Neuronal stem cell (in vitro differentiated cells): ENCODE measurements around the gene MAST4.

Experiments
- DNase-seq: peaks from one replicate; pipeline ENCODE4 v3.0.0-alpha.2; 2013; ENCODE audit warnings: low spot score
- H2AFZ ChIP-seq: one replicate; pipeline ENCODE4 v1.6.1; 2013; ENCODE audit warnings: mild to moderate bottlenecking, low read length, inconsistent platforms
- H2AK5ac ChIP-seq: 2 replicates; pipeline ENCODE4 v1.6.1; 2013; ENCODE audit warnings: low read depth, mild to moderate bottlenecking, inconsistent platforms, low read length, moderate library complexity, mixed read lengths
- H2BK120ac ChIP-seq: 2 replicates; pipeline ENCODE4 v1.6.1; 2013; ENCODE audit warnings: low read depth, mild to moderate bottlenecking, inconsistent platforms, low read length, moderate library complexity, mixed read lengths
- H2BK12ac ChIP-seq: one replicate; pipeline ENCODE4 v1.6.1; 2013; ENCODE audit warnings: low read length, inconsistent platforms
- H2BK15ac ChIP-seq: 2 replicates; pipeline ENCODE4 v1.6.1; 2013; ENCODE audit warnings: mild to moderate bottlenecking, low read length, inconsistent platforms, mixed read lengths
- H2BK5ac ChIP-seq: one replicate; pipeline ENCODE4 v1.6.1; 2013; ENCODE audit warnings: inconsistent platforms, mild to moderate bottlenecking, low read length, moderate library complexity
- H3K14ac ChIP-seq: one replicate; pipeline ENCODE4 v1.6.1; 2013; ENCODE audit warnings: low read length, inconsistent platforms
- H3K18ac ChIP-seq: 2 replicates; pipeline ENCODE4 v1.6.1; 2013; ENCODE audit warnings: low read length, inconsistent platforms
- H3K23ac ChIP-seq: 2 replicates; pipeline ENCODE4 v1.6.1; 2013; ENCODE audit warnings: low read depth, mild to moderate bottlenecking, mixed read lengths, low read length, inconsistent platforms; ENCODE audit not compliant: poor library complexity
- H3K27ac ChIP-seq: replicated peaks from 3 replicates; pipeline ENCODE4 v1.5.1; 2013; ENCODE audit warnings: low read length, inconsistent platforms
- H3K27me3 ChIP-seq, 3 experiments: 2 replicates each; pipeline ENCODE4 v1.6.1; 2013; ENCODE audit warnings: low read length in 3 of 3, mild to moderate bottlenecking in 2 of 3, inconsistent platforms in 1 of 3, low read depth in 1 of 3, mixed read lengths in 1 of 3, moderate library complexity in 1 of 3; ENCODE audit not compliant: control insufficient read depth in 3 of 3, insufficient read depth in 3 of 3
- H3K36me3 ChIP-seq, 2 donors: replicated peaks in 1 of 2; 2 replicates each; pipeline ENCODE4 v1.6.1; 2013; ENCODE audit warnings: low read length in 2 of 2; ENCODE audit not compliant: control insufficient read depth in 2 of 2, insufficient read depth in 2 of 2
- H3K4ac ChIP-seq: 2 replicates; pipeline ENCODE4 v1.6.1; 2013; ENCODE audit warnings: inconsistent platforms, mild to moderate bottlenecking, low read length, moderate library complexity
- H3K4me1 ChIP-seq, 2 donors: 1 replicate in 1 of 2; 2 replicates in 1 of 2; pipeline ENCODE4 v1.6.1; 2013; ENCODE audit warnings: low read length in 2 of 2, low read depth in 1 of 2; ENCODE audit not compliant: control insufficient read depth in 2 of 2, insufficient read depth in 1 of 2
- H3K4me2 ChIP-seq: one replicate; pipeline ENCODE4 v1.6.1; 2013; ENCODE audit warnings: mild to moderate bottlenecking, low read length, inconsistent platforms; ENCODE audit not compliant: insufficient read depth, poor library complexity, severe bottlenecking
- H3K4me3 ChIP-seq, 2 donors: 2 replicates each; pipeline ENCODE4 v1.5.1; 2013; ENCODE audit warnings: low read length in 2 of 2, mild to moderate bottlenecking in 2 of 2, inconsistent platforms in 1 of 2, moderate library complexity in 1 of 2
- H3K79me1 ChIP-seq: one replicate; pipeline ENCODE4 v1.6.1; 2013; ENCODE audit warnings: low read depth, mild to moderate bottlenecking, inconsistent platforms, low read length, moderate library complexity
- H3K9ac ChIP-seq: one replicate; pipeline ENCODE4 v1.6.1; 2013; ENCODE audit warnings: mild to moderate bottlenecking, low read depth, low read length, inconsistent platforms; ENCODE audit not compliant: poor library complexity
- H3K9me3 ChIP-seq, 2 donors: replicated peaks in 1 of 2; 2 replicates each; pipeline versions ENCODE3 to v1.6.1; 2013; ENCODE audit warnings: low read length in 2 of 2, mild to moderate bottlenecking in 2 of 2, inconsistent platforms in 1 of 2, low read depth in 1 of 2, mixed read lengths in 1 of 2, moderate library complexity in 1 of 2; ENCODE audit not compliant: control insufficient read depth in 2 of 2, insufficient read depth in 1 of 2
- H4K8ac ChIP-seq: one replicate; pipeline ENCODE4 v1.6.1; 2013; ENCODE audit warnings: low read depth, mild to moderate bottlenecking, inconsistent platforms, low read length, moderate library complexity
- H4K91ac ChIP-seq: one replicate; pipeline ENCODE4 v1.6.1; 2013; ENCODE audit warnings: low read length, low read depth, mild to moderate bottlenecking, inconsistent platforms; ENCODE audit not compliant: poor library complexity
- WGBS, 2 donors: extraction: QIAGEN DNeasy Blood & Tissue Kit; methylation state at CpG; one replicate each; pipeline ENCODE4 v1.1.7; 2013; ENCODE audit warnings: missing lambda C conversion rate in 2 of 2, mixed read lengths in 1 of 2; ENCODE audit not compliant: insufficient read length in 2 of 2, insufficient replicate concordance in 1 of 2; ENCODE audit errors: extremely low coverage in 2 of 2; 5-methylcytosine and 5-hydroxymethylcytosine counted together

Gene MAST4

DNA sequence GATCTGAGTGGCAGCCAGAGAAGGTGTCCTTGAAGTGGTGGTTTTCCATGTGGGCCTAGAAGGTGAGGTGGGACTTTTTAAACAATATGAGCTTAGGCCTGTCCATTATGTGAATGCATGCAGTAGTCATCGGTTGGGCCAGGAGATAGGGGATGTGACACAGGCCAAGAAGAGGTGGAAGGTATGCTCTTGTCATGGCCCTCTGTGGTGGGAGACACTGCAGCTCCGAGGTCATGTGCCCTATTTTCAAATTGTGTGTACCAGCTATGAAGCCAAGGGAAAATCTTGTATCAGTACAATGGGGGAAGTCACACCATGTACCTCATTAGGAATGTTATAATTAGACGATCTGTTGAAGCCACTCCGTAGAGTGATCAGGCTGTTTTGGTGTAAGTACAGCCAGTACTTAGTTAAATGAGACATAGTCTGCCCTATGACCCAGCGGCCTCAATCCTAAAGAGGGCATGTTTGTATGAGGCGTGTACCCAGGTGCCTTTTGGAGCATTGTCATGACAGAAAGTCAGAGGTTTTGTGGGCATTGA, 280.1 kb downstream of the MAST4 start:
- DNase-seq, result no peak
- Histone ChIP-seq H3K79me1 (no peaks in the 10 kb centered on the region), H3K4me2 (no peak overlapping the region), H3K18ac (no peak overlapping the region), H2AK5ac (no peak overlapping the region), H3K27ac (no peak overlapping the region), H2AFZ (no peak overlapping the region), H4K8ac (no peak overlapping the region), H3K4ac (no peak overlapping the region), H2BK5ac (no peak overlapping the region), H3K36me3 (no peaks in the 10 kb centered on the region), H3K27me3 (no peaks in the 10 kb centered on the region), H3K9ac (no peak overlapping the region), H4K91ac (no peak overlapping the region), H3K14ac (no peak overlapping the region), H3K4me3 (no peak overlapping the region), H3K9me3 (no peaks in the 10 kb centered on the region), H3K4me1 (peaks cover 8 to 10% of the 10 kb centered on the region in 2 donors), H2BK120ac (no peak overlapping the region), H3K23ac (no peak overlapping the region), H2BK15ac (no peak overlapping the region), H2BK12ac (peak overlapping the region; percentile 18)
- WGBS, 2 donors, result no CpG with 5 or more reads among the region's 6 CpGs

DNA sequence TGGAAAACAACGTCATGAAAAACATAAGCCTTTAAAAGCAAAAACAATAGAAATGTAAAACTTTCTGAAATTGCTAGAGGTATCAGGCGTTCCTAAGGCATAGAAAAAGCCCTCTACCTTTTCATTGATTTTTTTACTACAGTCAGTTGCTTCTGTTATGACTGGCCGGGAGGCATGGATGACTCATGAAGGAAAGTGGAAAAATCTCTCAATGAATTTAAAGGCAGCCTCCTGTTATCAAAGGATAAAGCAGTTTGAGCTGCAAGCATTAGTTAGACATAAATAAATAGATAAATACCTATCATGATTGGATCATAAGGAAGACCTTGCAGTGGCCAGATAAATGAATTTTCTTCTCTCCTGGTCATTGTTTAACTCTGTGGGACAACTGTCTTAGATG, 281.6 kb downstream of the MAST4 start:
- Histone ChIP-seq H3K4me1 (peaks cover 5 to 6% of the 10 kb centered on the region in 2 donors), H3K27ac (no peak overlapping the region), H2AK5ac (no peak overlapping the region), H3K9ac (no peak overlapping the region), H3K4me3 (no peak overlapping the region), H3K27me3 (no peaks in the 10 kb centered on the region), H3K4me2 (no peak overlapping the region), H3K79me1 (no peaks in the 10 kb centered on the region), H3K36me3 (no peaks in the 10 kb centered on the region), H3K9me3 (no peaks in the 10 kb centered on the region), H4K91ac (no peak overlapping the region), H2BK120ac (no peak overlapping the region), H4K8ac (no peak overlapping the region), H2AFZ (no peak overlapping the region), H3K18ac (no peak overlapping the region), H3K14ac (no peak overlapping the region), H2BK15ac (no peak overlapping the region), H2BK5ac (no peak overlapping the region), H2BK12ac (no peak overlapping the region), H3K23ac (no peak overlapping the region), H3K4ac (no peak overlapping the region)
- WGBS, 2 donors, result no CpG with 5 or more reads among the region's 3 CpGs
- no peak for DNase-seq

DNA sequence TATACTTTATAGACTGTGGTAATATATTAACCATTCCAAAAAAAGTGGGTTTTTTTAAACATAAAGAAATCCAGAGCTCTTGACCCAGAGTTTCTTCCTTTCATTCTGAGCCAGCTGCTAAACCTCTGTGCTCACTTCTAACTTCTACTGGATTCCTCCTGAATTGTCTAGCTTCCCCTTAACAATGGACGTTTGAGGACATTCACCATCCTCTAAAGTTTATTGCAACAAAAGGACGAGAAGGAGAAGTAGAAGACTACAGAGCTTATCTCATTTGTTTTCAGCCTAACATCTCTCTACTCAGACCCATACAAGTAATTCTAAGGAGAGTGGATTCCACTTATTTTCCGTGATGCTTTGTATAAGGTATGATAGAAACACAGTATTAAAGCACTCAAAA, 284.2 kb downstream of the MAST4 start:
- no peaks in the 10 kb centered on the region for H3K4me1 ChIP-seq
- H2AFZ ChIP-seq, result no peak overlapping the region
- H3K27ac ChIP-seq, result no peak overlapping the region
- H2BK12ac ChIP-seq, result no peak overlapping the region
- no peak overlapping the region for H3K9ac ChIP-seq
- H3K4me3 ChIP-seq, result no peak overlapping the region
- H3K4ac ChIP-seq, result no peak overlapping the region
- no peaks in the 10 kb centered on the region for H3K9me3 ChIP-seq
- H2BK120ac ChIP-seq, result no peak overlapping the region
- H4K91ac ChIP-seq, result no peak overlapping the region
- no peak overlapping the region for H4K8ac ChIP-seq
- no peak overlapping the region for H2BK5ac ChIP-seq
- no peak overlapping the region for H3K14ac ChIP-seq
- H3K36me3 ChIP-seq, result no peaks in the 10 kb centered on the region
- no peak for DNase-seq
- no peak overlapping the region for H2AK5ac ChIP-seq
- H3K23ac ChIP-seq, result no peak overlapping the region
- WGBS, 2 donors, result no CpG with 5 or more reads among the region's 3 CpGs
- no peak overlapping the region for H2BK15ac ChIP-seq
- no peak overlapping the region for H3K18ac ChIP-seq
- H3K27me3 ChIP-seq, result no peaks in the 10 kb centered on the region
- H3K79me1 ChIP-seq, result no peaks in the 10 kb centered on the region
- no peak overlapping the region for H3K4me2 ChIP-seq

DNA sequence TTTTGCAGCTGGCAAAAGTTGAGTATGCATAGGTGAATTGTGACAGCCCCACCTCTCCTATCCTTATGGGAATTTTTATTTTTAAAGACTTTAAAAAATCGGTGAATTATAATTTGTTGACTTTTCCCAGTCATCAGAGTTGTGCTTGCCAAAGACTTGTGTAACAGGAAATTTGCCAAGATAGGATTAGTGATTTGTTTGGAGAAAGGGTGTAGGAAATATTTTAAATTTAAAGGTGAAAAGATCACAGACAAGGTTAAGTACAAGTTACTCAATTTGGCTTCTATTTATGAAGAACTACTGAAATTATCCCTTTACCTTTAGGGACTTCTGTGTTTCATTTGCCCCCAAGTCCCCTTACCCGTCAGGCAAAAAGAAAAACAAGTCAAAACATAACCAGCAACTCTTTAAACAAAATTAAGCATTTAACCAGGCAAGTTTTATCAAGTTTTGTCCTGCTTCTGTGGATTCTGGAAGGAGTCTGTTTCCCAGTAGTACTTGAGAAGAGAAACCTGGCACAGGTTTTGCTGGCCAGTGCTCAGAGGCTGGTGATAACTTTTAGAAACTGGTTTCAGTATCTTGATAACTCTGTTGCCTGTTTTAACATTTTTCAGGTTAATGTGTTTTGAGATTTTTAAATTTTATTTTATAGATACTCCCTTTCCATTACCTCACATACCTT, 285.4 kb downstream of the MAST4 start:
- no CpG with 5 or more reads among the region's 2 CpGs for WGBS, 2 donors
- no peak overlapping the region for H3K4ac ChIP-seq

More for the DNA sequence above, 285.4 kb downstream of the MAST4 start:
- H3K4me2 ChIP-seq, result no peak overlapping the region
- no peak overlapping the region for H2AFZ ChIP-seq
- no peak for DNase-seq
- no peak overlapping the region for H2AK5ac ChIP-seq
- no peaks in the 10 kb centered on the region for H3K79me1 ChIP-seq
- H4K8ac ChIP-seq, result no peak overlapping the region
- no peaks in the 10 kb centered on the region for H3K9me3 ChIP-seq
- no peak overlapping the region for H2BK15ac ChIP-seq
- H2BK120ac ChIP-seq, result no peak overlapping the region
- H3K27ac ChIP-seq, result no peak overlapping the region
- no peak overlapping the region for H2BK12ac ChIP-seq
- no peaks in the 10 kb centered on the region for H3K36me3 ChIP-seq
- H3K4me3 ChIP-seq, result no peak overlapping the region
- no peak overlapping the region for H3K14ac ChIP-seq
- H3K23ac ChIP-seq, result no peak overlapping the region
- H3K9ac ChIP-seq, result no peak overlapping the region
- H3K4me1 ChIP-seq, result no peaks in the 10 kb centered on the region
- no peak overlapping the region for H2BK5ac ChIP-seq
- H3K27me3 ChIP-seq, result no peaks in the 10 kb centered on the region
- H4K91ac ChIP-seq, result no peak overlapping the region
- no peak overlapping the region for H3K18ac ChIP-seq
